Cortex of kidney (tissue), 1 donor: ENCODE data around the gene CTAGE9.
"Not testable (repeated sequence)": the region's sequence is repeated elsewhere in the genome, so short reads cannot be mapped to it uniquely, and the experiment has no call there.

Experiments
- DNase-seq: peaks from one replicate; lab custom pipeline; 2025; lab: John Stamatoyannopoulos, UW

Gene CTAGE9

DNA sequence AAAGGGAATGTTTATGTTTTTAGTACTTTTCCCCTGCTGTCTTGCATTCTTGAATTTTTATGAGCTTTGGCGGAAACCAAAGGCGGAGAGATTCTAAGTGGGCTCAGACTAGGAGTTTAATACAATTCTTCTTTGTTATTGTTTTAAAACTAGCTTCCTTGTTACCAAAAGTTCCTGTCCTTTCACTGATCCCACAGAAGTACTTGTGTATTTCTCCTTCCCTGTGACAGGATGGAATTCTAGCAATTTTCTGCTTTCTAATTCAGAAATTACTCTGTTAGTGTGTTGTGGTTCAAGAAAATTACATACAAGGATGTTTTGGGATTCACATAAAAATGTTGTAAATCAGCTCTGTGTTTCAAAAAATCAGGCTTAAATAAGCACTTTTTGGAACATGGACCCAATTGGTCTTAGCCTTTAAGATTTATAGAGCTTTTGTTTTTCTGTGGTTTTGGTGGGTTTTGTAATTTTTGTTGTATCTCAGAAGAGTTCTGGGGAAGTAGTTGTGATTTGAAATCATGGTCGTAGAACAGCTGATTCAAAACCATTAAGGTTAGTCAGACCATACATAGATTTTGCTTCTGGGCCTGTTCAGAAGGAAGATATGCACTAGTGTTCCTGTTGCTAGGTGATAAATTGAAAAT is 17.6 kb upstream of the CTAGE9 start:
- no peak for DNase-seq

DNA sequence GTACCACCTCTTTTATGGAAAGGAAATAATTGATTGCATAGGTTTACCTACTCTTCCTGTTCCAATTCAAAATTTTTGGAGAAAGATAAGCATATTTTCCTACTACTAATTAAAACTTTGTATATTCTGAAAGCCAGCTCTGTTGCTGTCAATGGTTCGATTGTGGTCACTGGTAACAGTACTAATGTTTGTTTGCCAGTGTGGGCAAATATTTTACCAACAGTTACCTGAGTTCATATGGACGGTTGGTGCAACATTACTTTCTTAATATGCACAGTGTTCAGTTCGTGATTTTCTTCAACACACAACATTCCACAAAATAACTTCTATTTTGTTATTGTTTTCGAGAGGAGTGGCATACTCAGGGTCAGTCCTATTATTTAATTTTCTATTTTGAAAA is 17.1 kb upstream of the CTAGE9 start:
- DNase-seq = no peak

GRCh38 chr6:131727467-131727866 is 16.6 kb upstream of the CTAGE9 start:
- no peak for DNase-seq

GRCh38 chr6:131724114-131724513 is 13.3 kb upstream of the CTAGE9 start:
- DNase-seq = no peak

DNA sequence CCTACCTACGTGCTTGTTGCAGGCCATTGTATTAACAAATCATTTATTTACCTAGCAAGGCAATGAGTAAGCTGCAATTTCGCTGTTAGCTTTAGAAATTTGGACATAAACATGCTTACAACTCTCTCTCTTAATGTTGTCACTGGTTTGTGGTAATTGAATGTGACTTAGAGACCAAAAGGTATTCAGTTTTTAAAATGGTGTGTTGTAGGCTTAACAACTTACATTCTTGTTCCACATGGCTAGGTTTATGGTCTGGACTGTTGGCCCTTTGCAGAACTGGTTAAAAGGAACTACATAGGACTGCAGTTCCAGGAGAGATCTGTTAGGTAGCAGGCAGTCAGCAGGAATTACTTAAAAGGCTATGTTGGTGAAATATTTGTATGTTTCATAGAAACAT is 10.3 kb upstream of the CTAGE9 start:
- DNase-seq = no peak

- DNase-seq = no peak
Observed at GRCh38 chr6:131717836-131718542, 7.2 kb upstream of the CTAGE9 start.

GRCh38 chr6:131715567-131715966 is 4.8 kb upstream of the CTAGE9 start:
- DNase-seq = not testable (repeated sequence)

DNA sequence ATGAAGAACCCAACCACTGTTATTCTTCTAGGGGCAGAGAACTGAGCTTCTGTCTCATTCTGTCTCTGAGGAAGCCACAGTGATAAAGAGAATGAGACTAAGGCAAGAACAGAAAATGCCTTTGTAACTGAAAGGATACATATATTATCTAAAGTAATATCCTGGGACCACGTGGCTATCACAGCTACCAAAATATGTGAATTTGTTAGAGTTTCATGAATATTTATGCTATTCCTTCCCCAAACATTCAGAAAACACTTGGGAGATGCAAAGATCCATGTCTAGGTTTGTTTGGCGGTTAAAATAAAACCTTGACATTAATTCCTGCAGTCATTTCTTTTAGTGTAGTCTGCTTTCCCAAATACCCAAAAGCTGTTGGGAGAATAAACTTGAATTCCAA is 6.9 kb downstream of the CTAGE9 start:
- DNase-seq = not testable (repeated sequence)

DNA sequence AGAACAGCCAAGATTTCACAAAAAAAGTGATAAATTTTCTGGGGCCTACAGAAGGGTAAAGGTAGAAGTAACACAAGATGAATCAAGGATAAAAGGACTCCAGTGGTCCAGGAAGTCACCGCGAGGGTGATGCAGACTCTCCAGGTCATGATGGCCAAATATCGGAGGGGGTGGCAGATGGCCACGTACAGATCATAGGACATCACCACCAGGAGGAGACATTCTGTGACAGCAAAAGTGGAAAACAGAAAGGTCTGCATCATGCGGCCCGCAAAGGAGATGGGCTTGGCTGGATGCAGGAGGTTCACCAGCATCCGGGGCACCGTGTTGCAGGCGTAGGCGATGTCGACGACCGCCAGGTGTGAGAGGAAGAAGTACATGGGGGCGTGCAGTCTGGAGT is 10.0 kb downstream of the CTAGE9 start:
- not testable (repeated sequence) for DNase-seq

DNA sequence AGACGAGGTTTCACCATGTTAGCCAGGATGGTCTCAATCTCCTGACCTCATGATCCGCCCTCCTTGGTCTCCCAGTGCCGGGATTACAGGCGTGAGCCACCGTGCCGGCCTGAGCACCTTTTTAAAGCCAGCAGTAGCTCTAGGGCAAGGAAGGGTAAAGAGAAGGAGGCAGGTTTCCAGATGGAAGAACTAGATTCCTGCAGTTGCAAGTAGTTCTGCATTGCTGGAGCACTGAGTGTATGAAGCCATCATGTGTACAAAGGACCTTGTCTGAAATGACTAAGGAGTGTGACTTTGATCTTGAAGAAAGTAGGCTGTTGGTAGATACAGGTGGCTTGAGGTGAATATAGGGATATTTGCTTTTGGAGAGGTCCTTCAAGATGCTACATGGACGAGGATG is 13.9 kb downstream of the CTAGE9 start:
- DNase-seq = no peak

DNA sequence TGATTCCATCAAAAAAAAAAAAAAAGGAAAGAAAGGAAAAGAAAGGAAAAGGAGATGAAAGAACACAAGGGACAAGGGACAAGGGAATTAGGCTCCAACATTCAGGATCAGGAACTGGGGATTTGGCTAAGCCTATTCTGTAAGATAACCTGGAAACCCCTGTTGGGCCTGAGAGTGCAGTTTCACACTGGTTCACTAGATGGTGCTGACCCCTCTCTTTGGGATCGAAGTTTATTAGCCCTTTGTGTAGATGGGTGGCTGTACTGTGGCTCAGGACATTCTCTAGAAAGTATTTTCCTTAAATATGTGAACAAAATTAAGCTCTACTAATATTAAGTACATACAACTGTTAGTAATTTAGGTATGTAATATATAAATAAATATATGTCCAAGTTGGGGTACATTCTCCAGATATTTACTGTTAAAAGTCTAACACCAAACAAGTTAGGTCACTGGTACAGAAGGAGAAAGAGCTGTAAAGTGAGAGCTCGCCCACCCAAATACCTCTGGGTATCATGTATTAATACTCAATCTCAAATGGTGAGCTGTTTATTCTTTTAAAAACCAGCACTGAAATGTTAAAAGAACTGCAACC is 15.9 kb downstream of the CTAGE9 start:
- no peak for DNase-seq

DNA sequence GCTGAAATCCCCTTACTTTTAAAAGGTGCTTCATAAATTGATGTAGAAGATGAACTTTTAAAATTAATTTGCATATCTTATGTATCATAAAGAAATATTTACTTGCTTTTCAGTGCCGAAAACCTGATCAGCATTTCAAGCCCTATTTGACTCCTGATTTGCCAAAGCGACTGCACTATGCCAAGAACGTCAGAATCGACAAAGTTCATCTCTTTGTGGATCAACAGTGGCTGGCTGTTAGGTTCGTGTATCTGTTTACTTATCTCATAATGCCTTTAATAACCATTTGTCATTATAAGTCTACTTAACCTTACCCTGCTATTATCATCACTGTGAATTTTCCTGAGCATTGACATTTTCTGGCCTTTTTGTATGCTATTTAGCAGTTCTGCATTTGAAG is 17.4 kb downstream of the CTAGE9 start:
- DNase-seq = no peak

DNA sequence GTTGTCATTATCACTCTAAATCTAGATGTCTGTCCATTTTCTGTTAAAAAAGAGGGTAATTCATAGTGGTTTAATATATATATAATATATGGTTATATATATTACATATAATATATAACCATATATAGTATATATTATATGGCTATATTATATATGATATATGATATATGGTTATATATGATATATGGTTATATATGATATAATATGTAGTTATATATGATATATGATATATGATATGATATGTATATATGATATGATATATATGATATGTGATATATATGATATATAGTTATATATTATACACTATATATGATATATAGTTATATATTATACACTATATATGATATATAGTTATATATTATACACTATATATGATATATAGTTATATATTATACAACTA is 18.2 kb downstream of the CTAGE9 start:
- DNase-seq = no peak

DNA sequence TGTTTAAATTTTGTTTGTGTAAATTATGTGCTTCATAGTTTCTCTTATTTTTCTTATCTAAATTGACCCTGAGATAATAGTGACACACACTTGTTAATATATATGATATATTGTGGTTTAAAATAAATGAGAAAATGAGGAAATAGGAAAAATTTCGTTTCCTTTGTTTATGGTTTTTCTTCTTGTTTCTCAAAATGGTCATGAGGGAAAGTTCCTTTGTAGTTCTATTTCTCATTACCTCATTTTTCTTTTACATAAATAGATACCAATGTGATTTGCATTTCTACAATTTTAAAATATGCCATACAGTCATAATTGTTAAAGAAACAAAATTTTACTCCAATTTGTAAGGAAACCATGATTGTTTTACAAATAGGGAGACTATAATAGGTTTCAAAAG is 18.8 kb downstream of the CTAGE9 start:
- no peak for DNase-seq

DNA sequence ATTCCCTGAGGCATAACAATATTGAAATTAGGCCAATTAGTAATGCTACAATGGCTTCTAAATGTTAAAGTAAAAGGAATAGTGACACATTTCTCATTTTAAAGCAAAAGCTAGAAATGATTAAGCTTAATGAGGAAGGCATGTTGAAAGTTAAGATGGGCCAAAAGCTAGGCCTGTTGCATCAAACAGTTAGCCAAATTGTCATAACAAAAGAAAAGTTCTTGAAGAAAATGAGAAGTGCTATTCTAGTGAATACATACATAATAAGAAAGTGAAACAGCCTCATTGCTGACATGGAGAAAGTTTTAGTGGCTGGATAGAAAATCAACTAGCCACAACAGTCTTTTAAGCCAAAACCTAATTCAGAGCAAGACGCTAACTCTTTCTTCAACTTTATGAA is 22.5 kb downstream of the CTAGE9 start:
- no peak for DNase-seq

DNA sequence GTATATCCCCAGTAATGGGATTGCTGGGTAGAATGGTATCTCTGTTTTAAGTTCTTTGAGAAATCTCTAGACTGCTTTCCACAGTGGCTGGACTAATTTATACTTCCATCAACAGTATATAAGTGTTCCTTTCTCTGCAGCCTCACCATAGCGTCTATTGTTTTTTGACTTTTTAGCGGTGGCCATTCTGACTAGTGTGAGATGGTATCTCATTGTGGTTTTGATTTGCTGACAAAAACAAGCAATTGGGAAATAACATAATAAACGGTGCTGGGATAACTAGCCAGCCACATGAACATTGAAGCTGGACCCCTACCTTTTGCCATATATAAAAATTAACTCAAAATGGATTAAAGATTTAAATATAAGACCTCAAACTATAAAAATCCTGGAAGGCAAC is 23.8 kb downstream of the CTAGE9 start:
- DNase-seq = no peak

DNA sequence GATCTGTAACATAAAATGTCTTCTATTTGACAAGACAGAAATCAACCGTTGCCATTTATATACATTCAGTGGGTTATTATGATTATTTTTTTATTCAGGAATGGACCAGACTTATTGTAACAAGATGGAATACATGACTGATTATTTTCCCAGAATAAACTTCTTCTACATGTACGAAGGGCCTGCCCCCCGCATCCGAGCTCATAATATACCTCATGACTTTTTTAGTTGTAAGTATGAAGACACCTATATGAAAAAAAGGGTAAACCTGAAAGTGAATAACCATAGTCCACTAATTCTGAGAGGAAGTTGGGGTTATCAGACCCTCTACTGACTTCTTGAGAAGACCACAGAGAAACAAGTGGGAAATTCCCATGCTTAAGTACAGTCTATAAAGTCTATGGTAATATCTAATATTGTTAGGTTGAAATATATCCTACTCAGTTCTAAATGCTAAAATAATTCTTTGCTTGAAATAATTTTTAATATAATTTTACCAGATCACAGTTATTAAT is 25.5 kb downstream of the CTAGE9 start:
- DNase-seq = no peak

DNA sequence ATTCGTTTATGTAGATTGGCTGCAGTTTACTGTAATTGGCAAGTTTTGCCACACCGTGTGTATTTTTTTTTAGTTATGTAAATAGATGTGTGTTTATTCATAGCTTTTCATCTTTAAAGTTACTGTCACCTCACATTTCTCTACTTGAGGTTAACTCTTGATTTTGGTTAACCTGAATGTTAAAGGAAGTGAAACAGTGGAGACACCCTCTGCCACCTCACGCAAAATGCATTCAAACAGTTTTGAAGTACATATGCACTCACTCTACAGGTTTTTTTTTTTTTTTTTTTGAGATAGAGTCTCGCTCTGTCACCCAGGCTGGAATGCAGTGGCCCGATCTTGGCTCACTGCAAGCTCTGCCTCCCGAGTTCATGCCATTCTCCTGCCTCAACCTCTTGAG is 27.3 kb downstream of the CTAGE9 start:
- DNase-seq = no peak

GRCh38 chr6:131682442-131682841 is 28.4 kb downstream of the CTAGE9 start:
- DNase-seq = no peak

DNA sequence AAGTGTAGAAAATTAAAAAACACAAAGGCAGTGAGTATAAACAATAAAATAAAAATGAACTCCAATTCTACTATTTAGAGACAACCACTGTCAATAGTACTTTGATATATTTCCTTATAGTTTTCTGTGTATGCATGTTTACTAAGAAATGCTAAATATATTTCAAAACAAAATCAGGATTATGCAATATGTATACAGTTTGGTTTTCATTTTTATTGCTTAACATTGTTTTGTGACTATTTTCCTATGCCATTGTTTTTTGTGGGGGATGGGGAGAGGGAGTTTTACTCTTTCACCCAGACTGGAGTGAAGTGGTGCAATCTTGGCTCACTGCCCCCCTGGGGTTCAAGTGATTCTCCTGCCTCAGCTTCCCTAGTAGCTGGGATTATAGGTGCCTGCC is 29.2 kb downstream of the CTAGE9 start:
- no peak for DNase-seq

- no peak for DNase-seq
Observed at GRCh38 chr6:131680868-131681267, 29.9 kb downstream of the CTAGE9 start.

- no peak for DNase-seq
Observed at GRCh38 chr6:131678442-131678841, 32.4 kb downstream of the CTAGE9 start.

DNA sequence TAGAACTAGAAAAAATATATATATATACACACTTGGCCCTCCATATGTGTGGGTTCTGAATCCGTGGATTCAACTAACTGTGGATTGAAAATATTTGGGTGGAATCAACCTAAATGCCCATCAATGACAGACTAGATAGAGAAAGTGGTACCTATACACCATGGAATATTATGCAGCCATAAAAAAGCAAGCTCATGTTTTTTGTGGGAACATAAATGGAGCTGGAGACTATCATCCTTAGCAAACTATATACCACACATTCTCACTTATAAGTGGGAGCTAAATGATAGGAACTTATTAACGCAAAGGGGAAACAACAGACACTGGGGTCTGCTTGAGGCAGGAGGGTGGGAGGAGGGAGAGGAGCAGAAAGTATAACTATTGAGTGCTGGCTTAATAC is 37.6 kb downstream of the CTAGE9 start:
- no peak for DNase-seq
